Right atrium auricular region (tissue), 2 donors: Measurements from ENCODE around the gene LRRC28. TPM values are rescaled to one million over a fixed set of nuclear protein-coding genes. Genes with fewer than 3 reads are reported as not detected.

Source experiments
- DNase-seq: peaks from one replicate; pipeline ENCODE4 v3.0.0-alpha.2; 2019; ENCODE audit warnings: low spot score
- H3K27ac ChIP-seq, 2 donors: fragments of 200-600 bp; sonication (generic); 1 replicate in 1 of 2; 2 replicates in 1 of 2; pipeline ENCODE4 v1.5.1; 2016 to 2019
- H3K27me3 ChIP-seq, 2 donors: fragments of 200-600 bp; sonication (generic); one replicate each; pipeline versions ENCODE4 v1.5.1 to v1.6.0; 2017 to 2019
- H3K36me3 ChIP-seq: fragments of 200-600 bp; sonication (generic); one replicate; pipeline ENCODE4 v1.5.1; 2016
- H3K4me1 ChIP-seq, 2 donors: fragments of 200-600 bp; sonication (generic); one replicate each; pipeline versions ENCODE4 v1.5.1 to v1.6.0; 2017 to 2019
- H3K4me3 ChIP-seq, 2 donors: fragments of 200-600 bp; sonication (generic); 1 replicate in 1 of 2; 2 replicates in 1 of 2; pipeline ENCODE4 v1.5.1; 2017 to 2019; ENCODE audit warnings: mild to moderate bottlenecking in 1 of 2, moderate library complexity in 1 of 2
- H3K9me3 ChIP-seq, 2 donors: fragments of 200-600 bp; sonication (generic); one replicate each; pipeline ENCODE4 v1.5.1; 2019
- CTCF ChIP-seq, 2 donors: fragments of 200-600 bp; sonication (generic); IDR thresholded peaks; one replicate each; pipeline ENCODE4 v1.5.1; 2019; ENCODE audit warnings: antibody characterized with exemption in 2 of 2
- total RNA-seq, 2 donors: library from RNA; depleted of rRNA; stranded (reverse); fragments of >200 nt; gene quantifications; one replicate each; pipeline ENCODE4 v1.1.0, GENCODE V29; 2016

The LRRC28 gene
- 10 to 100 TPM; 29.8 to 34.5 TPM for total RNA-seq

GRCh38 chr15:99250857-99251841, at the start of gene LRRC28:
TSS of gene LRRC28 (plus strand) at chr15:99251481. CDS start at chr15:99255958, 4,477 bp downstream.
- H3K27ac ChIP-seq: peak within 1 kb of the TSS; percentile 92 to 96
- no peaks in the 10 kb centered on the region for H3K36me3 ChIP-seq
- no peaks in the 10 kb centered on the region for H3K27me3 ChIP-seq
- no peaks in the 10 kb centered on the region for H3K9me3 ChIP-seq
- H3K4me1 ChIP-seq: peaks cover 0 to 41% of the 10 kb centered on the region in 2 donors
- TF ChIP-seq CTCF (IDR thresholded peaks at IDR 0.05): no peak
- DNase-seq: peak; percentile 99
- H3K4me3 ChIP-seq: peak within 1 kb of the TSS; percentile 84 to 88

DNA sequence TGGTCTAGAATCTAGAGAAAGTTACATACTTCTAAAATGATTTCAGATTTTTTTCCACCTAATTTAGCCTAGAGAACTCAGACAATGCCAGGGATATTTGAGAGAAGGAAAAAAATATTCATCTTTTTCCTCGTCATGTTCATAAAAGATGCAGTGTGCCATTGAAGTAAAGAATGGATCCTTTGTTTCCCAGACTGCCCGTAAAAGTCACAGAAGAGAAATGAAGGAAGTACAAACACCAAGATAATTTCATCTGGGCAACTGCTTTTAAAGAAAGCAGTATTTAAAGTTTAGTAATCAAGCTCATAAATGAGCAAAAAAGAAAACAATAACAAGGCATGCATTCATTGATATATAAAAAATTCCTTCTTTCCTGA, 49.1 kb upstream of the LRRC28 start:
- Histone ChIP-seq H3K9me3 (no peaks in the 10 kb centered on the region), H3K4me3 (no peak overlapping the region), H3K36me3 (peaks cover 13% of the 10 kb centered on the region), H3K27ac (no peak overlapping the region), H3K4me1 (no peaks in the 10 kb centered on the region), H3K27me3 (no peaks in the 10 kb centered on the region)
- TF ChIP-seq CTCF (IDR thresholded peaks at IDR 0.05): no peak
- DNase-seq: no peak

- H3K36me3 ChIP-seq: no peaks in the 10 kb centered on the region
- no peak for TF ChIP-seq CTCF (IDR thresholded peaks at IDR 0.05)
- DNase-seq: no peak
- H3K4me1 ChIP-seq: peaks cover 0 to 15% of the 10 kb centered on the region in 2 donors
- H3K9me3 ChIP-seq: no peaks in the 10 kb centered on the region
- no peak overlapping the region for H3K27ac ChIP-seq
- H3K4me3 ChIP-seq: no peak overlapping the region
- no peaks in the 10 kb centered on the region for H3K27me3 ChIP-seq
These were observed 43.6 kb upstream of the LRRC28 start for GRCh38 chr15:99207672-99208071.

DNA sequence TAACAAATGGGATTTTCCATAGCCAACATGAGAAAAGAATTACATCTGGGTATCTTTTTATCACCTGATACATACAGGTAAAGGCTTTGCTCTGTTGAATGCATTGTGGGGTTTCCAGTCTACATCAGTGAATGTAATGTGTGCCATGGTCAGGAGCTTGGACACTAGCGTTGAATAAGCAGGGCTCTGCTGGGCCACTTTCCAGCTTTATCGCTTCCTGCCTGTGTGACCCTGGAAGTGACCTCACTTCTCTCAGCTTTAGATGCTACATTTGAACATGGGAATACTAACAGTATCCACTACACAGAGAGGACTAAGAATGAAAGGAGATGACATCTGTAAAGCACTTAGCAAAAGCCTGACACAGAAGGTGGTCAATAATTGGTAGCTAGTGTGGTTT, 42.0 kb upstream of the LRRC28 start:
- peak overlapping the region; percentile 44 to 89 for H3K27ac ChIP-seq
- H3K4me3 ChIP-seq: no peak overlapping the region
- peaks cover 0 to 15% of the 10 kb centered on the region in 2 donors for H3K4me1 ChIP-seq
- DNase-seq: no peak
- H3K36me3 ChIP-seq: no peaks in the 10 kb centered on the region
- H3K9me3 ChIP-seq: no peaks in the 10 kb centered on the region
- no peaks in the 10 kb centered on the region for H3K27me3 ChIP-seq
- TF ChIP-seq CTCF (IDR thresholded peaks at IDR 0.05): no peak

GRCh38 chr15:99210334-99210733, 40.9 kb upstream of the LRRC28 start:
- H3K27ac ChIP-seq: peak overlapping the region; percentile 44 to 89
- H3K27me3 ChIP-seq: no peaks in the 10 kb centered on the region
- H3K36me3 ChIP-seq: peaks cover 8% of the 10 kb centered on the region
- no peaks in the 10 kb centered on the region for H3K9me3 ChIP-seq
- TF ChIP-seq CTCF (IDR thresholded peaks at IDR 0.05): no peak
- no peak overlapping the region for H3K4me3 ChIP-seq
- peaks cover 0 to 15% of the 10 kb centered on the region in 2 donors for H3K4me1 ChIP-seq
- no peak for DNase-seq
